GM19463 (cell line): ENCODE results near the gene UNC5B.

Experiments
- ATAC-seq: cut with Tn5 transposase; IDR thresholded peaks from one replicate; pipeline ENCODE4 v1.9.1; 2021; ENCODE audit warnings: mild to moderate bottlenecking, moderate library complexity; ENCODE audit not compliant: unreplicated experiment

The UNC5B gene

DNA sequence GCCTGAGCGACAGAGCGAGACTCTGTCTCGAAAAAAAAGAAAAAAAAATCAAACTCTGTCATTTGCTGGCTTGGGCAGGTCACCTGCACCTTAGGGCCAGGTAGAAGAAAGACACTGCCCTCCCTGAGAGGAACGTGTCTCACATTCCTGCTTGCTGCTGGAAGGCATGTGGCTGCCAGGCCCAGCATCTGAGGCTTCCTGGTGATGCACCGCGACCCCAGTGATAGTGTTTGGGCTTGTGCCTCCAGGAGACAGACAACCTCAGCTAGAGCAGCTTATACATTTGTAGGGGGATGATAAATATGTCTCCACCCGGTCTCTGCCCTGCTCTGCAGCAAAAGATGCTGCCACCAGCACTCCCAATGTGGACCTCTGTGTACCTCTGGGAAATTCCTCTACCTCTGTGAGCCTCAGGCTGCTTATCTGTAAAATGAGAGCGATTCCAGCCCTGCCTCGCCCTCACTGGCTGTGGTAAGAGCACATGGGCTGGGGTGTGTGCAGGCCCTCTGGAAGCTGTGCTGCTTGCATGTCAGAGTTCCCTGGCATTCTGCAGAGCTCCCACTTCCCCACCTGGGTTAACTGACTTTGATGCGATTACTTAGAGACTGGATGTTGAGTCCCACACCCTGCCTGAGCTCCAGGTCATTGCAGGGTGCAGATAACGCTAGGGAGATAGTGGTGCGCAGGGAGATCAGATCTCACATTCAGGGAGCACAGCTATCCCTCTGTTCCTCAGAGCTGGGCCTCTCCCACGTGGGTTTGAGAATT lies 126.5 kb downstream of the UNC5B start:
- no peak for ATAC-seq

DNA sequence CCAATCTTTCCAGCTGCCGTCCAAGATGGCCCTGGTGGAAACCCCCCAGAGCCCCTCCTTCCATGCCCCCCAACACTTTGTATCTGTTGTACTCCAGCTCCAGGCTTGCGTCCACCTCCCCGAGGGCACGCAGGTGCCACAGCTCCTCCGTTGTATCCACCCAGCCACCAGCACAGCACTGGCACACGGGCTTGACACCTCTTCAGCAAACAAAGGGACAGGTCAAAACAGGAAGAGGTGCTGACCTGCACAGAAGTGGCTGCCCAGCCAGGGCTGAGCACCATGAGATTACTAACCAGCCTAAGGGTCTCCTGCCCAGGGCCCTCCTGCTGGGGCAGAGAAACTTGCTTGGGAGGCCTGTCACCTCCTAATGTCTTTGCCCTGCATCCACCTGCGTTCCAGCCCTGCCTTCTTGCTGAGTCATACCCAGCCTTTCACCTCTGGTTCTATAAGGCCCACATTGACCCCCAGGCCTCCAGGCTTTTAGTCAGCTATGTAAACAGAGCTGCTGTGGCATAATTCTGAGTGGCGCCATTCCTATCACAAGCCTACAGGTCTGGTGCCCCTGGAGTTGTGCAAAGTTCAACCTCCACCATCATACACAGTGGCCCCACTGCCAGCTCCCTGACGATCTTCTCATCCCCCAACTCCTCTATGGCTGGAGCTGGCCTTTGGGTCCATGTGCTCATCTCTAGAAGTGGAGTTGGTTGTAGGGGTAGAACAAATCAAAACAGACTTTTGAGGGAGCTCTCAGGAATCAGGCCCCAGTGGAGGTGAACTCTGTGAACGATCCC lies 127.6 kb downstream of the UNC5B start:
- peak; percentile 56 for ATAC-seq

DNA sequence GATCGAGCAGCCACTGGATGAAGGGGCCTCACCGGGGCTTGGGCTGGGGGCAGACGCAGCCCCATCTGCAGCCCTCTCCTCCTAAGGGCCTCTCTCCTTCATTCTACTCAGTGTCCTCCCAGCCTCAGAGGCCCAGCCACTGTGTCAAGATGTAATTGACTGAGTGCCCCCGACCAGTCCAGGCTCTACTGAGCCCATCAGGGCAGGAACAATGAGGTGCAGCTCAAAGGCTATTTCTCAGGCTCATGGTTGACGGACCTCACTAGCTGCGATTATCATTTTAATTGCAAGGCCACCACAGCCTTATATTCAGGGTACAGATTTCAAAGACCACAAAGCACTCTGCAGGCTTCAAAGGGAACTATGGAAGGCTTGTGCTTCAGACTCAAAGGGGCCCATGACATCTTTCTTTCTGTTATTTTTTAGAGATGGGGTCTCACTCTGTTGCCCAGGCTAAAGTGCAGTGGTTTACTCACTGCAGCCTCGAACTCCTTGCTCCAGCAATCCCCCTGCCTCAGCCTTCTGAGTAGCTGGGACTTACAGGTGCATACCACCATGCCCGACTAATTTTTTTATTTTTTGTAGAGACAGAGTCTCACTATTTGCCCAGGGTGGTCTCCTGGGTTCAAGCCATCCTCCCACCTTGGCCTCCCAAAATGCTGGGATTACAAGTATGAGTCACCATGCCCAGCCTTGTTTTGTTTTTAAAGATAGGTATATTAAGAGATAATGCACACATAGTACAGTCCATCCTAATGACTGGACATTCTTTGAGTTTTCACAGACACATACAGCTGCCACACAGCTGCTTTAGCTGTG lies 130.4 kb downstream of the UNC5B start:
- no peak for ATAC-seq

DNA sequence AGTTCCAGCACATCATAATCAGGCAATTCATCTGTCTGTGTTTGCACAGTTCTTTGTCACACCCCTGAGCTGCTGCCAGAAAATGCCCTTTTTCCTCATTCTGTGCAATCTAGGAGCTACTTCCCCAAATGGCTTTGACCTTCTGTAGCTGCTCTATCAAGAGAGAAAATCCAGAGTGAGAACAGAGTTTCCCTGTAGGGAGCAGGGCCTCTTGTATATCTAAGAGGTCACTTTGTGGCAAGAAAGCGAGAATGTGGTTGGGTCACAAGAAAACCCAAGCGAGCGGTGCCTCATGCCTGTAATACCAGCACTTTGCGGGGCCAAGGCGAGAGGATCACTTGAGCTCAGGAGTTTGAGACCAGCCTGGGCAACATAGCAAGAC lies 131.0 kb downstream of the UNC5B start:
- ATAC-seq, result no peak

DNA sequence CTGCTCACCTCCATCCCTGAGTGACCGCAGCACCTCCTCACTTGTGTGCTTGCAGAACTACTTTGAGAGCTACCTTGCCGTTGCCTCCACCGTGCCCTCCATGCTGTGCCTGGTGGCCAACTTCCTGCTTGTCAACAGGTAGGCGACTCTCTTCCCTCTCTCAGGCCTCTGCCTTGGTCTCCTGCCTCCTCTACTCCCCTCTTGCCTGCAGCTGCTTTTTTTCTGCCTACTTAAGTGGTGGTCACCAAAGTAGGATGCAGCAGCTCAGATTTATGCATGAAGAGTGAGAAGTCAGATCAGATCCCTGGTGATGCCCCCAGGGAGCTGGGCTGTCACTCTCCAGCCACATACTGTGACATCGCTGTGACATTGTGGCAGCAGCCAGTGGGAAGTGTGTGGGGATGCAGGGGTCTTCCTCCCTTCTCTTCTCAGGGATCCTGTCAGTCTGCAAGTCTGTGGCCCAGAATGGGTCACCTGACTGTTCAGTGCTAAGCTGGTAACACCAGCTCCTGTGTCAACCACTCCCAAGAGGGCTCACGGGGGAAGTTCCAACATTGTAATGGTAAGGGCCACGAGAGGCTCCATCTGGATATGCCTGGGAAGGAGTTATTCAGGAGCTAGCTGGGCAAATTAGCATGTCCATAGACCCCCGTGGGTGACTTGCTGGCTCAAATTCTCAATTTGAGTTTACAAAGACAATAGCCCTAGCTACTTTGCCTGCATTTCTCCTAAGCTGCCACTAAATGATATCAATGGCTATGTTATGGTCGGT lies 132.0 kb downstream of the UNC5B start:
- no peak for ATAC-seq

DNA sequence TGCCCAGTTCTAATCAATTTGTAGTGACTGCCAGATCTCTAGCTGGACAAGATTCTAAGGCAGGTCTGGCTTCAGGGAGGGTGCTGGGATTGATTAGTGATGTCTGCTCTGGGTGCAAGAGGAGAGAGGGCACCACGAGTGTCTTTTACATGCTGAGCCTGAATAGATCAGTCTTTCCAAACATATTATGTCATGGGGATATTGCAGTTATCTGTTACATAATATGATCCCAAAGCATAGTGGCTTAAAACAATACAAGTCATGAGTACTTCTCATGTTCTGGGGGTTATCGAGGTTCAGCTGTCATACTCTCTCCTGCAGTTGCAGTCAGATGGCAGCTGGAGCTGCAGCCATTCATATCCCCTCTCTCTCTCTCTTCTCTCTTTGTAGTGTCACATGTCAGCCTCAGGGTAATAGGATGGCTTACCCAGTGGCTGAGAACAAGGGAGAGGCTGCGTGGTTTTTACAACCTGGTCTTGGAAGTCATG lies 132.7 kb downstream of the UNC5B start:
- no peak for ATAC-seq

DNA sequence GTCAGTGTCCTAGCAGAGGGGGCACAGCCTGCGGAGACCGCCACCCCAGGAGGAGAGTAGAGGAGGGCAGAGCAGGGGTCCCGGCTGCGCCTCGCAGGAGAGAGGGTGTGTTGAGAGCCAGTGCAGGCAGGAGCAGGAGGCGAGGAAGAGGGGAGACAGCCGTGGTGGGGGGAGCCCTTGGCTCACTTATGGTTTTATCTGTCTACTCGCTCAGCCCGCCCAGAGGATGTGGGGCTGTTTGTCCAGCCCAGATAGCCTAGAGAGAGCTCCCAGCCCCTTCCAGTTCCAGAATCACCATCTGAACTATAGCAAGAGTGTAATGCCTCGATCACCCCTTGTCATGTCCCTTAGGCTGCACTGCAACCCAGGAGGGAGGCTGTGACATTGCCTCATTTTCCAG lies 133.3 kb downstream of the UNC5B start:
- ATAC-seq, result no peak

DNA sequence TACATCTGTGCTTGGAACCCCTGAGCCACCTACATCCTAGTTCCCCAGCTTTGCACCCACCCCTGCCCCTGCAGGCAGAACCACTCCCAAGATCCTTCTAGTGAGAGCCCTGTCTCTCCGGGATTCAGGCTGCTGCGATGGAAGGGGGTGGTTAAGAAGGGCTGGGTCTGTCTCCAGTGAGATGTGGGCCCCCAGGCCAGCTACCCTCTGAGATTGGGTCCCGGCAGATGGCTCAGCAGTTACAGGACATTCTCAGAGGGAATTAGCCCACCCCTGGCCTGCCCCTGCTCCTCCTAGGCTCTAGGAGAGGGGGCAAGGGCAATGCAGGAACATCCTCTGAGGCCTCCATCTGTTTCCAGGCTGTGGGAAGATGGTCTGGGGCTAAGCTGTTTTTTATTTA lies 134.4 kb downstream of the UNC5B start:
- no peak for ATAC-seq

DNA sequence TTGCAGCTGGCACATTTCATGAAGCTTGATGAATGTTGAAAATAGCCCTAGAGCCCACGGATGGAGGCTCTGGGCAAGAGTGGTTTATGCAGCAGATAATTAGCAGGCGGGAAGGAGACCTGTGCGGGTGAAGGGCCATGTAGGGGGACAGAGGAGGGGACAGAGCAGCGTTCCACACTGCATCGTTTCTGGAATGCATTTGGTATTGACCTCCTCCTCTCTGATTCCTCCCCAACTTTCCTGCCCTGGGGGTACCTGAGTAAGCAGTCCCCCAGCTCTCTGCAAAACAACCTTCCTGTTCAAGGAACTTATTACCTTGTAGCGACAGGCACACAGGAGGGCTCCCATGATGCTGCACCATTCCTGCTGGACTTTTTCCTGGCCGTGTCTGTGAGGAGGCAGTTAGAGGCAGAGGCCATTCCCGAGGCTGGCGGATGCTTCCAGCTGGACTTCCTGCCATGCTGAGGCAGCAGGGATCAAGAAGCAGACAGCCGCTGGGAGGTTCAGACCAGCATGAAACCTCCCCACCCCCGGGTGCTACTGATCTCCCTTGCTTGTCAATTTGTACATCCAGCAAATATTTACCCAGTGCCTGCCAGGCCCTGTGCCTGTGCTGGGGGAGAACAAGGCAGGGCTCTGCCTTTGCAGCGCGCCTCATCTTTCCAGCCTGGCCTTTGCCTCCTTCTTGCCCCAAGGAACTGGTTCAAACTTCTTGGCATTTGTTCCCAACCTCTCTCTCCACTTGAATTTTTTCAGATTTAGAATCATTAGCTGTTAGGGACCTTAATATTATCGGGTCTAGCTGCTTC lies 135.4 kb downstream of the UNC5B start:
- ATAC-seq, result no peak

DNA sequence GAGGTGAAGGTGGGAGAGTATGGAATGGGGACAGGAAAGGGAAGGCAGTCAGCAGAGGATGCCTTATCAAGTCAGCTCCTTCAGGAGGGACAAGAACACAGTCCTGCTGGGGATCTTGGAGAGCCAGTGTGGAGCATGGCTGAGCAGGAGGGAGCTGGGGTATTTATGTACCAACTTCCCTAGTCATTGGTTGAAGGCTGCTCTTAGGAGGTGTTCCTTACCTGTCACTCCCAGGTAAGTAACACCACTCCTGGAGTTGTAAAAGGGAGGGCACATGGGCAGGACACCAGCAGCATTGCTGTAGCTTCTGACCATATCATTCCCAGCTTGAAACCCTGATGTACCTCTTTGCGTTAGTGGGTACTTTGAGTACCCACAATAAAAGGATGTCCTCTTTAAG lies 136.5 kb downstream of the UNC5B start:
- ATAC-seq, result no peak

DNA sequence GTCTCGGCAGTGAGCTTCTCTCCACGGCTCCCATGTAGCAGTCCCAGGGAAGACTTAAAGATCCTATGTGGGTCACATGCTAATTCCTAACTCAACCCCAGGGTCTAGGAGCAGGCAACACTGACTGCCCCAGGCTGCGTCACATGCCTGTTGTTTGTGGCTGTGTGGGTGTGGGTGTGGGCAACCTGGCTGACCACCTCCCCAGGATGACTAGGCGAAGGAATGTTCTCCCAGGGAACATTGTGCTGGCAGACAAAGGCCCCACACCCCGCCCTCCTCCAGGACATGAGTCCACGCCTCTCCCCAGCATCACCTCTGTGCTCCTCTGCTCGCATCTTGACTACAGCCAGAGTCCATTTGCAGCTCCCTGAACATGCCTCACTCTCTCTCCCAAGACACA lies 137.0 kb downstream of the UNC5B start:
- ATAC-seq, result no peak

DNA sequence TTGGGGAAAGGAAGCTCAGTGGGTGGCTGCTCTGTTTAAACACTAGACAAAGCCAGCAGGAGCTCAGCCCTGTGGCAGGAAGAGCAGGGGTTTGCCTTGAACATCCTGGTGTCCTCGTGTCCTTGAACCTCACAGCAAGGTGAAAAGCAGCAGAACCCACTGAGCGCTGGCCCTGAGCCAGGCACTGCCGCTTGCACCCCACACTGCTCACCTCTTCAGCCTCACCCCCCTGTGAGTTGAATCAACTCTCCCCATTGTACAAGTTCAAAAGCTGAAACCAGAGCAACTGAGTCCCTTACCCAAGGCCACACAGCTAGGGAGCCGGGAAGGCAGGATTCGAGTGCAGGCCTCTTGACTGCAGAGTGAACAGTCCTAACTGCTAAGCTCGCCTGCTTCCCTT lies 138.7 kb downstream of the UNC5B start:
- no peak for ATAC-seq

DNA sequence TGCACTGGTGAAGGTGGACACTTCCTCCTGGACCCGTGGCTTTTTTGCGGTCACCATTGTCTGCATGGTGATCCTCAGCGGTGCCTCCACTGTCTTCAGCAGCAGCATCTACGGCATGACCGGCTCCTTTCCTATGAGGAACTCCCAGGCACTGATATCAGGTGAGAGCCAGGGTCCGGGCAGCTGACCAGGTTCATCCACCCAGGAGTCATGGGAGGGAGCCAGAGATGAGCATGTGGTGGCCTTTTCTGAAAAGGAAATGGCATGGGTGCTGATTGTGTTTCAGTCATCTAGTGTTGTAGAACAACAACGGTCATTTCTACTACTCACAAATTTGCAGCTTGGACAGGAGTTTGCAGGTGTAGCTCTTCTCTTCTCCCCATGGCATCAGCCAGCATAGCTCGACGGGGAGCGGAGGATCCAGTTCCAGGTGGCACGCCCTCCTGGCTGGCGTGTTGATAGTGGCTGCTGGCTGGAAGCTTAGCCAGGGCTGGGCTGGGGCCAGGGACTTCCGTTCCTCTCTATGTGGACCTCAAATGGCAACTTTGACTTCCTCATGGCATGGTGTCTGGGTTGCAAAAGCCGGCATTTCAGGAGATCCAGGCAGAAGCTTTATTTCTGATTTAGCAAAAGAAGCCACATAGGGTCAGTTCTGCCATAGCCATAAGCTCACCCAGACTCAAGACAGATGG lies 139.4 kb downstream of the UNC5B start:
- ATAC-seq, result no peak
